GM12878 (cell line): ENCODE results near the gene MACROD2.

ENCODE experiments used
- ATF7 ChIP-seq: fragments of 450-650 bp; IDR thresholded peaks from 2 replicates; pipeline ENCODE4 v1.6.1; 2016; ENCODE audit warnings: low read depth, mild to moderate bottlenecking
- BMI1 ChIP-seq: fragments of 450-650 bp; IDR thresholded peaks from 2 replicates; pipeline ENCODE4 v1.6.1; 2016; ENCODE audit warnings: mild to moderate bottlenecking, moderate library complexity, borderline replicate concordance
- FOS ChIP-seq: IDR thresholded peaks from 3 replicates; pipeline ENCODE4 v1.6.1; 2011; ENCODE audit warnings: borderline replicate concordance; ENCODE audit not compliant: insufficient read length; ENCODE audit errors: extremely low read depth
- MTA3 ChIP-seq: IDR thresholded peaks from 2 replicates; pipeline ENCODE4 v1.6.1; 2012; ENCODE audit warnings: low read length, inconsistent platforms, borderline replicate concordance
- MYC ChIP-seq: IDR thresholded peaks from 2 replicates; pipeline ENCODE4 v1.6.1; 2011; ENCODE audit warnings: mild to moderate bottlenecking, low read length, moderate library complexity, inconsistent platforms; ENCODE audit not compliant: insufficient read depth, insufficient replicate concordance, insufficient read length, severe bottlenecking
- POLR2AphosphoS5 ChIP-seq: IDR thresholded peaks from 2 replicates; pipeline ENCODE4 v1.6.1; 2011; ENCODE audit warnings: mild to moderate bottlenecking, low read length, inconsistent platforms
- TF ChIP-seq, protein P1 (sequence below), 3 experiments: IDR thresholded peaks in 2 of 3; conservative IDR thresholded peaks in 1 of 3; 2 replicates each; pipeline ENCODE4 v1.5.1; 2011; ENCODE audit warnings: low read depth in 3 of 3, low read length in 3 of 3, mild to moderate bottlenecking in 3 of 3, control low read depth in 2 of 3, moderate library complexity in 2 of 3, inconsistent platforms in 1 of 3, mixed read lengths in 1 of 3; ENCODE audit not compliant: control insufficient read depth in 2 of 3, insufficient read depth in 1 of 3; ENCODE audit errors: extremely low read depth in 1 of 3

DNA sequence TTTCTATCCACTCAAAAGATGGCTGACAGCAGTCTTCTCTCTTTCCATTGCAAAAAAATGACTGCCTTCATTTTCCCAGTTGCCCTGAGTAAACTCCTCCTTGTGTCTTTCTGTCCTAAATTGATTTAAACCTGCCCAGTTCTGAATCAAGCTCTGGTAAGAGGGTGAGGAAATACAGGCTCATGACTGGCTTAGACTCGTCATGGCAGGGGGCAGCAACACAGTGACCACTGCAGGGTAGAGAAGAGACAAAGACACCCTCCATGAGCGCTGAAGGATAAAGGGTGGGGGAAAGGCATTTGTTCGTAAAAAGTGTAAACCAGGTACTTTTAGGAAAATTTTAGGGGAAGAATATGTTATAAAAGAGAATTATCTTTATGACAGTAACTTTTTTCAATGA lies 1080.3 kb downstream of the MACROD2 start:
- no peak for TF ChIP-seq MYC
- no peak for TF ChIP-seq POLR2AphosphoS5
- TF ChIP-seq ATF7: no peak
- TF ChIP-seq BMI1: no peak
- no peak for TF ChIP-seq FOS
- TF ChIP-seq, protein P1, sequence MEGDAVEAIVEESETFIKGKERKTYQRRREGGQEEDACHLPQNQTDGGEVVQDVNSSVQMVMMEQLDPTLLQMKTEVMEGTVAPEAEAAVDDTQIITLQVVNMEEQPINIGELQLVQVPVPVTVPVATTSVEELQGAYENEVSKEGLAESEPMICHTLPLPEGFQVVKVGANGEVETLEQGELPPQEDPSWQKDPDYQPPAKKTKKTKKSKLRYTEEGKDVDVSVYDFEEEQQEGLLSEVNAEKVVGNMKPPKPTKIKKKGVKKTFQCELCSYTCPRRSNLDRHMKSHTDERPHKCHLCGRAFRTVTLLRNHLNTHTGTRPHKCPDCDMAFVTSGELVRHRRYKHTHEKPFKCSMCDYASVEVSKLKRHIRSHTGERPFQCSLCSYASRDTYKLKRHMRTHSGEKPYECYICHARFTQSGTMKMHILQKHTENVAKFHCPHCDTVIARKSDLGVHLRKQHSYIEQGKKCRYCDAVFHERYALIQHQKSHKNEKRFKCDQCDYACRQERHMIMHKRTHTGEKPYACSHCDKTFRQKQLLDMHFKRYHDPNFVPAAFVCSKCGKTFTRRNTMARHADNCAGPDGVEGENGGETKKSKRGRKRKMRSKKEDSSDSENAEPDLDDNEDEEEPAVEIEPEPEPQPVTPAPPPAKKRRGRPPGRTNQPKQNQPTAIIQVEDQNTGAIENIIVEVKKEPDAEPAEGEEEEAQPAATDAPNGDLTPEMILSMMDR (IDR thresholded peaks at IDR 0.05 in 2 of 3, conservative IDR thresholded peaks at IDR 0.05 in 1 of 3; ENCODE audit: control insufficient read depth in 2 of 3, extremely low read depth in 1 of 3, insufficient read depth in 1 of 3, low read depth in 3 of 3, low read length in 3 of 3): no peak
- TF ChIP-seq MTA3: no peak
